ENCODE measurements around the gene ETF1.

GRCh38 chr5:138461343-138462125 lies 81.5 kb downstream of the ETF1 start:
- no peak for TF ChIP-seq CTCF (IDR thresholded peaks at IDR 0.05)
- TF ChIP-seq EP300 (IDR thresholded peaks at IDR 0.05) = no peak
